HG03139 (cell line): ENCODE results near the gene DEK.
"Not testable (repeated sequence)": the region's sequence is repeated elsewhere in the genome, so short reads cannot be mapped to it uniquely, and the experiment has no call there.

Source experiments
- ATAC-seq: cut with Tn5 transposase; IDR thresholded peaks from one replicate; pipeline ENCODE4 v1.9.1; 2021; ENCODE audit not compliant: unreplicated experiment

DEK gene

DNA sequence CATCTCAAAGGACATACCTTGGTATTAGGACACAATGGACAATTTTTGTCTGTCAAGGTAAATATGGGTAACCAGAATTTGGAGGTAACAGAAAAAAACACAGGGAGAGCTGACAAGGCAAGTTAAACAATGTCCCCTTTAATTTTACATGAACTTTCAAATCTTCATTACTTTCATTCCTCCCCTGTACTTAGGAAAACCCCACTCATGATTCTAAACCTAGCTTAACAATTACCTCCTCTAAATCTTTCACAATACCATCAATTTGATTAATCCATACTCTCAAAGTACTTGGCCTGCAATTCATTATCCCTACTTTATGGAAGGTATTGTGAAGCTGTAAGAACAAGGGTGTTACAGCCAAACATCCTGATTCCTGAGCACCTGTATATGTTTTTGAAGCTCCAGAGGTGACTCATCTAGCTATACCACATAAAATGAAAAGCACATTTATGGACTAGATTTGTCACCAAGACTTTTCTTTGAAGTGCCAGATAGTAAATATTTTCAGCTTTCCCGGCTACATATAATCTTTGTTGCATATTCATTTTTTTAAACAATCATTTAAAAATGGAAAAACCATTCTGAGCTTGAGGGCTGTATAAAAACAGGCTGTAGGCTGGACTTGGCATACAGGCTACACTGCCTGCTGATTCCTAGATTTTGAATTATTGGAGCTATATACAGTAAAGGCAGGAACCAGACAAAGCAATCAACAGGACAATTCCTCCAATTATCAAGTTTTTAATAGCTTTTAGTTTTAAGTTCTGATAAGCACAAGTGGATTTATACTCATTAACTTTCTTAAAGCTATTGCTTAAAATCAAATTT is 22.9 kb downstream of the DEK start:
- no peak for ATAC-seq

DNA sequence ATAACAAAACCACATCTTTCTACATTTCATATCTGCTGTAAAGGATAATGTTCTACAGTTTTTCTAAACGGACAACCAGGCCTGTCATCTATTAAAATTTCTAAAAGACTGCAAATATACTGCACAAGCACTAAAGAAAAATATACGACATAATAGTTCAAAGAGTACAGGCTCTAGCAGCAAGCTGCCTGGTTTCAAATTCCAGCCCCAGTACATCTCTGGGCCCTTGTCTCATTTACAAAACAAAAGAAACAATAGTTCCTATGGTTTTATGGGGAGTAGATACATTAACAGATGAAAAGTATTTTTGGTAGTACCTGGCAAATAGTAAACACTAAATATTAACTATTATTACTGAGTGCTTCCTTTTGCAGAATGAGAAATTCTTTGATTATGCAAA is 24.1 kb downstream of the DEK start:
- no peak for ATAC-seq

DNA sequence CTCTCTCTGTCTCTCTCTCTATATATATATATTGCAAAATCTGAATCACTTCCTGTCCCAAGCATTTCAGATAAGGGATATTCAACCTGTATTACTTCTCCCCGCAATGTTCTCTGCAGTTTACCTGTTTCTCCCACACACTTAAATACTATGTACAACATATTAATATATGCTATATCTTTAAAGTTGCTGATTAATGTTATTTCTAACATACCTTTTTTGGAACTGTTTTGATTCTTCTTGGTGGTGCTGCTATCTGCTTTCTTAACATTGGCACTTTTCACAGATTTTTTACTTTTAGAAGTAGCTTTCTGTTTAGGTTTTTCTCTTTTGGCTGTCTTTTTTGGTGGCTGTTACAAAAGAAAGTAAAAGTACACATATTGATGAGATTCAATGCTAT is 27.2 kb downstream of the DEK start:
- ATAC-seq, result no peak

DNA sequence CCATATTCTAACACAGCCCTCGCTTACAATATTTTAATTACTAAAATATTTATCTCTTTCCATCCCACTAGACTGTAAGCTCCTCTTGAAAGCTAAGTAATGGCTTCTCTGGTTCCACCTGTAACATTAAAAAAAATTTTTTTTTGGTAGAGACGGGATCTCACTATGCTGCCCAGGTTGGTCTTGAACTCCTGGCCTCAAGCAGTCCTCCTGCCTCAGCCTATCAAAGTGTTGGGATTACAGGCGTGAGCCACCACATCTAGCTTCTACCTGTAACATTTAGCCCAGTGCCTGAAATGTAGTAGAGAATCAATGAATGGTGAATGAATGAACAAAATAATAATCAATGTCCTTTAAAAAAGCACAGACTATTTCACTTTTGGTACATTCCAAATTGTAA is 28.8 kb downstream of the DEK start:
- ATAC-seq, result no peak

DNA sequence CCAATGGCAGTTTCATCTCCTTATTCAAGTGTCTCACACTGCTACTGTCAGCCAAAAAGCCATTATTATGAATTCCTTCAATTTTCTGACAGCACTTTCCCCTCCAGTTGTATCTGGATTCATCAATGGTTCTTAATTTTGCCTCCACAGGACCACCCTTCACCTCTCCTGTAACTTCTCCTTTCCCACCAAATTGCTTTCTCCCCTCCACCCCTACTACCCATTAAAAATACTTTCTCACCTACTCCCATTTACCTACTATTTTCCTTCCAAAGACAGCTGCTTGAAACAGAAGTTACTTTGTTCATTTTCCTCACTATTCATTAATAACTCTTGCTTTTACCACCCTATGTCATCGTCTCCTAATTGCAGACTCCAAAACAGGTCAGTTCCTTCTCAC is 29.8 kb downstream of the DEK start:
- no peak for ATAC-seq

DNA sequence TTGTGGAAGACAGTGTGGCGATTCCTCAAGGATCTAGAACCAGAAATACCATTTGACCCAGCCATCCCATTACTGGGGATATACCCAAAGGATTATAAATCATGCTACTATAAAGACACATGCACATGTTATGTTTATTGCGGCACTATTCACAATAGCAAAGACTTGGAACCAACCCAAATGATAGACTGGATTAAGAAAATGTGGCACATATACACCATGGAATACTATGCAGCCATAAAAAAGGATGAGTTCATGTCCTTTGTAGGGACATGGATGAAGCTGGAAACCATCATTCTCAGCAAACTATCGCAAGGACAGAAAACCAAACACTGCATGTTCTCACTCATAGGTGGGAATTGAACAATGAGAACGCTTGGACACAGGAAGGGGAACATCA is 30.6 kb downstream of the DEK start:
- not testable (repeated sequence) for ATAC-seq

DNA sequence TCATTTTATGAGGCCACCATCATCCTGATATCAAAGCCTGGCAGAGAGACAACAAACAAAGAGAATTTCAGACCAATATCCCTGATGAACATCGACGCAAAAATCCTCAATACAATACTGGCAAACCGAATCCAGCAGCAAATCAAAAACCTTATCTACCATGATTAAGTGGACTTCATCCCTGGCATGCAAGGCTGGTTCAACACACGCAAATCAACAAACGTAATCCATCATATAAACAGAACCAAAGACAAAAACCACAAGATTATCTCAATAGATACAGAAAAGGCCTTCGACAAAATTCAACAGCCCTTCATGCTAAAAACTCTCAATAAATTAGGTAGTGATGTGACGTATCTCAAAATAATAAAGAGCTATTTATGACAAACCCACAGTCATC is 32.5 kb downstream of the DEK start:
- ATAC-seq, result not testable (repeated sequence)

DNA sequence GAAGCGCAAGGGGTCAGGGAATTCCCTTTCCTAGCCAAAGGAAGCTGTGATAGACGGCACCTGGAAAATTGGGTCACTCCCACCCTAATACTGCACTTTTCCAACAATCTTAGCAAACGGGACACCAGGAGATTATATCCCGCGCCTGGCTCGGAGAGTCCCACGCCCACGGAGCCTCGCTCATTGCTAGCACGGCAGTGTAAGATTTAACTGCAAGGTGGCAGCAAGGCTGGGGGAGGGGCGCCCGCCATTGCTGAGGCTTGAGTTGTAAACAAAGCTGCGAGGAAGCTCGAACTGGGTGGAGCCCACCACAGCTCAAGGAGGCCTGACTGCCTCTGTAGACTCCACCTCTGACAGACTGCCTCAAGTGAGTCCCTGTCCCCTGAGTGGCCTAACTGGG is 35.7 kb downstream of the DEK start:
- ATAC-seq, result not testable (repeated sequence)

DNA sequence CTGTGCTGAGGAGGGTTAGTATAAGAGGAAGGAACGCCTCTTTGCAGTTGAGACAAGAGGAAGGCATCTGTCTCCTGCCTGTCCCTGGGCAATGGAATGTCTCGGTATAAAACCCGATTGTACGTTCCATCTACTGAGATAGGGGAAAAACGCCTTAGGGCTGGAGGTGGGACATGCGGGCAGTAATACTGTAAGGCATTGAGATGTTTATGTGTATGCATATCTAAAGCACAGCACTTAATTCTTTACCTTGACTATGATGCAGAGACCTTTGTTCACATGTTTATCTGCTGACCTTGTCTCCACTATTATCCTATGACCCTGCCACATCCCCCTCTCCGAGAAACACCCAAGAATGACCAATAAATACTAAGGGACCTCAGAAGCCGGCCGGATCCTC is 37.2 kb downstream of the DEK start:
- not testable (repeated sequence) for ATAC-seq

DNA sequence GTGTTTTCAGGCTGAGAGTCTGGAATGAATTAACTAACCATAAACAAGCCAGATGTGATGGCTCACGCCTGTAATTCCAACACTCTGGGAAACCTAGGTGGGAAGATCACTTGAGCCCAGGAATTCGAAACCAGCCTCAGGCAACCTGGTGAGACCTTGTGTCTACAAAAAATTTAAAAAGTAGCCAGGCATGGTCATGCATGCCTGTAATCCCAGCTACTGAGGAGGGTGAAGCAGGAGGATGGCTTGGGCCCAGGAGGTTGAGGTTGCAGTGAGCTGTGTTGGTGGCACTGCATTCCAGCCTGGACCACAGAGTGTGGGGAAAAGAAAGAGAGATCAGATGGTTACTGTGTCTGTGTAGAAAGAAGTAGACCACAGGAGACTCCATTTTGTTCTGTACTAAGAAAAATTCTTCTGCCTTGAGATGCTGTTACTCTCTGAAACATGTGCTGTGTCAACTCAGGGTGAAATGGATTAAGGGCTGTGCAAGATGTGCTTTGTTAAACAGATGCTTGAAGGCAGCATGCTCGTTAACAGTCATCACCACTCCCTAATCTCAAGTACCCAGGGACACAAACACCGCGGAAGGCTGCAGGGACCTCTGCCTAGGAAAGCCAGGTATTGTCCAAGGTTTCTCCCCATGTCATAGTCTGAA is 37.8 kb downstream of the DEK start:
- not testable (repeated sequence) for ATAC-seq

DNA sequence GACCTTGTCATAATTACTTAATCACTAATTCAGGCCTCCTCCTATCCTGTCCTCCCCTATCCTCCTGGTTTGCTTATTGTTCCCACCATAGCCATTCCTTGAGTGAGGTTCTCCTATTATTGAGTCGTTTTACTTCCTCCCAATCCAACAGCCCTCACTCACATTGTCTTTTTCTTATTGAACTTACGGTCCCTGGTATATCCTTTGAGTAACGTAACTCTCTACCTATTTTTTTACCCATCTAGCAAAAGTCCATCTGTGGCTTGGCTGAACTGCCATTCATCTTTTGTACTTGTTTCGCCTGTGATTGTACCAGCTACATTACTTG is 43.1 kb downstream of the DEK start:
- no peak for ATAC-seq

DNA sequence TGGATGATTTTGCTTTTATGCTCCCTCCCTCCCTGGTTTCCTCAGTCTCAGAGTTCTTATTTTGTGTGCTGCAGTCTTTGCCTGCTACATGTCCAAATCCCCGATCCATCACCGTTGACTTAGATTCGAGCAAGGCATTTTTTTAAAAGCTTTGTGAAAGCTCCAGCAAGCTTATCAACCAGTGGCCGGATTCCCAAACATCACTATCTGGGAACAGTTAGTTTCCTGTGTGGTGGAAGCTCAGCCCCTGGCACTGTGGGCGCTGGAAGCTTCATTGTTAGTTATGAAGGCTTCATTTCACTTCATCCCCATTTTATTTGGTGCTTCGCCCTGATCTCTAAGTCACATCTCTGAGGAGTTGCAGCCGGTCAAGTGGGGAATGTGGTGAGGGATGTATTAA is 44.7 kb downstream of the DEK start:
- ATAC-seq, result no peak

DNA sequence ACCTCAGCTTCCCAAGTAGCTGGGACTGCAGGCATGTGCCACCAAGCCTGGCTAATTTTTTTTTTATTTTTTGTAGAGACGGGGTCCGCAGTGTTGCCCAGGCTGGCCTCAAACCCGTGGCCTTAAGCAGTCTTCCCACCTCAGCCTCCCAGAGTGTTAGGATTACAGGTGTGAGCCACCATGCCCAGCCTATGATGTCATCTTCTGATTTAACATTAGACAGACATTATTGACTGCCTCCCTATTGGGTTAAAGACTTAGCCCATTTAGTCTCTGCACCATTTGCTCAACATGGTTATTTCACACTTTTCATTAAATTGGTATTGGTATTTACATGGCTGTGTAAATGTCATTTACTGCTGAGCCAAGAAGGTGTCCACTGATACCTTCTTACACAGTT is 46.1 kb downstream of the DEK start:
- no peak for ATAC-seq

DNA sequence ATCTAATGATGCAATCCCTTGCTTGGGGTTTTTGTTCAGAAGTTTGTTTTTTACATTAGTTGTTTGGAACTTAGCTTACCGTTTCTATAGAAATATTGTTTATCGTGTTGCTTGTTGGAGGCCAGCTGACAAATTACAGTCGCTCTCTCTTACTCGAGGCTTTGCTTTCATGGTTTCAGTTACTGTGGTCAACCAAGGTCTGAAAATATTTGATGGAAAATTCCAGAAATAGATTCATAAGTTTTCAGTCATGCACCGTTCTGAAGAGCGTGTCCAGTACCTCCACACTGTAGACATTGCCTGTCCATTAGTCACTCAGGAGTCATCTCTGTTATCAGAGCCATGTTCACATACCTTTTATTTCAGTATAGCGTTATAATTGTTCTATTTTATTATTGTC is 47.9 kb downstream of the DEK start:
- ATAC-seq, result no peak

DNA sequence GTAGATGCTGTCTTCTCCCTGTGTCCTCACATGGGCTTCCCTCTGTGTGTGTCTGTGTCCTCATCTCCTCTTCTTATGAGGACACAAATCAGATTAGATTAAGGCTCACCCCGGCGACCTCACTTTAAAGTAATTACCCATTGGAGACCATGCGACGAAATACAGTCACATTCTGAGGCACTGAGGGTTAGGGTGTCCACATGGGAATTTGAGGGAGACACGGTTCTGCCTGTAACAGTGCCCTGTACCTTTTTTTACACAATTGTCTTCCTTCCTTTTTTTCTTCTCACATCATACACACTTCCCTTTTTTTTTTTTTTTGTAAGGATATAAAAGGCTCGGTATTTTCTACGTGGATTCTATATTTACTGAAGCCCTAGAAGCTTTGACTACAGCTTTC is 48.9 kb downstream of the DEK start:
- no peak for ATAC-seq

DNA sequence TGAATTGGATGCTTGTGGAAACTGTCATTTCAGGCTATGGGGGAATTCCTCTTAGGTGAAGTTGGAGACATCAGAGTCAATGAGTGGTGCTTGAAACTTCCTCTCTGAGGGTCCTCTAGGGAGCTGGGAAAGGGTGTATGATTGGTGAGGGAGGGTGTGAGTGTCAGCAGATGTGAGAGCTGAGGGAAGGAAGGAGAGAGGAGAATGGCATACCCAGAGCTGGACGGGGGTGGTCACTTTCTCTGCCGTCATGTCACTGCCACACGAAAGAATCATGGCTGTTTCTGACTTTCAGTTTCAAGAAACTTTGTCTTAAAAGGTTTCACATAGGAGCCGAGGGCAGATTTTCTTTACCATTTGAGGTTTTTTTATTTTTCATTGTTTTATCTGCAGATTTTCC is 50.3 kb downstream of the DEK start:
- ATAC-seq, result no peak

DNA sequence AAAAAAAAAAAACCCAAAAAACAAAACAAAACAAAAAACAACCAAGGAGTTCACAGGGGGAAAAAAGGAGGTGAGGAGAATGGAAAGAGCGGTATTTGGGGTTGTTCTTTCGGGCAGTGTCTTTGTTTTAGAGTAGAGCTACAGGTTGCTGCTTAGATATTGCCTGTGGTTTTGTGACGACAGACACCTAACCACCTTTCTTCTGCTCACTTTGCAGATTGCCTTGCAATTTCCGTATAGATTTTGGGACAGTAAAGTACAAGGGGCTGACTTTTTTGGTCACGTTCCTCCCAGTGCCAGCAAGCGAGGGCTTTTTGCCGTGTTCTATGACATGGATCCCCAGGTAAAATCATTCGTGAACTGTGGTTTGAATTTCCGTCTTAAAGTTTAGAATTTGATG is 50.9 kb downstream of the DEK start:
- ATAC-seq, result no peak

DNA sequence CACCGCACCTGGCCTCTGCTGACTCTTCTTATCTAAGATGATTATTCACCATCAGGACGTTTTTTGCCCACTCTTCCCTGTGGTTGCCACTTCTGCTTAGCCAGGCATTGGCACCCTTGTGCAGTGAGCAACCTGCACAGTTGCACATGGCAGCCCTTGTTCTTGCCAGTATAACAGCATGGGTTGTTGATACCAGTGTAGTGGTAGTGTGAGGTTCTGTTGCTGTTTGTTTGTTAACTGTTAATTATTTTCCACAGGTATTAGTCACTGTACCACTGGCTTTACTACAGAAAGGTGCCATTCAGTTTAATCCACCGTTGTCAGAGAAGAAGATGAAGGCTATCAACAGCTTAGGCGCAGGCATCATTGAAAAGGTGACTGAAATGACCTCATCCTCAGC is 52.1 kb downstream of the DEK start:
- ATAC-seq, result no peak

DNA sequence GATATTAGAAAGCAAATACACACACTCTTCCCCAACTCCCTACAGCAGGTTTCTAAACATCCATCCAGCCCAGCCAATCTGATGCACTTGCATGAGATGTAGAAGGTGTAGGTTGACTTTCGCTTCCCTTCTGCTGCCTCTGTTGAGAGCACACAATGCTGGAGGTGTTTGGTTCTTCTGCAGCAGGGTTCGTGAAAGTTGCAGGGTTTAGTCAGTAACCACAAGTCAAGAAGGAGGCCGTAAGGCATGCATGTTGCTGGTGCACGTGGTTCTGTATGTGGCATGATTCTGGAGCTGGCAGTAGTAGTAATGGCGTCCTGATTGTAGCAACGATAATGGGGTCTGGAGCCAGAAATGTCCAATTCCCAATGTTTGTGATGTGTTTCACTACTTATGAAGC is 53.0 kb downstream of the DEK start:
- ATAC-seq, result peak; percentile 90

DNA sequence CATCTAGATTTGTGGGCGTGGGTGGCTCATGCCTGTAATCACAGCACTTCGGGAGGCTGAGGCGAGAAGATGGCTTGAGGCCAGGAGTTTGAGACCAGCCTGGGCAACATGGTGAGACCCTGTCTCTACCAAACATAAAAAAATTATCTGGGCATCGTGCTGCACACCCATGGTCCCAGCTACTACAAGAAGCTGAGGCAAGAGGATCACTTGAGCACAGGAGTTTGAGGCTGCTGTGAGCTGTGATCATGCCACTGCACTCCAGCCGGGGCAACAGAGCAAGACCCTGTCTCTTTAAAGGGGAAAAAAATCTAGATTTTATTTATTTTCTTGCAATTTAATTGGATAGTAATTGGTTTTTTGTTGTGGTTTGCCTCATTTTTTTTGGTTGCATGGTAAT is 53.6 kb downstream of the DEK start:
- ATAC-seq, result no peak

DNA sequence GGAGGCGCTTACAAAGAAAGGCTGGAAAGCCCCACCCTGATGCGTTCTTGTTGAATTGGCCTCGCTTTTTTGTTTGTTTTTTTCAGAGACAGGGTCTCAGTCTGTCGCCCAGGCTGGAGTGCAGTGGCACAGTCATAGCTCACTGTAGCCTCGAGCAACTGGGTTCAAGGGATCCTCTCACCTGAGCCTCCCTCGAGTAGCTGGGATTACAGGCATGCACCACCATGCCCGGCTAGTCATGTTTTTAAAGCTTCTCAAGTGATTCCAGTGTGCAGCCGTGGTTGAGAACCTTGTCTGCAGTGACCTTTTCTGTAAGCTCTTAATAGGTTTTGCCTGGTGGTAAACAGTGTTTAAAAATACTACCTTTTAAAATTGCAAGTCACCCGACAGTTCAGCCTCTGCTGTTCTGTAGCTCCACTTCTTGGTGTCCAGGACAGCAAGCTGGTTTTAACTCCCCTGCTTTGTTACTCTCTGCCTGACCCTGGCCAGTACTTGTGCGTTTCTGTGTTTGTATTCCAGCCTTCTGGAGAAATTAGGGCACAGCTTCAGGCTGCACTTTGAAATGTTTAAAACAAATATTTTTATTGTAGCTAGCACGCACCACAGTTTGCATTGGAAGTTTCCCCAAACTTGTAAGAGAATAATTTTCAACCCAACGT is 54.7 kb downstream of the DEK start:
- no peak for ATAC-seq

DNA sequence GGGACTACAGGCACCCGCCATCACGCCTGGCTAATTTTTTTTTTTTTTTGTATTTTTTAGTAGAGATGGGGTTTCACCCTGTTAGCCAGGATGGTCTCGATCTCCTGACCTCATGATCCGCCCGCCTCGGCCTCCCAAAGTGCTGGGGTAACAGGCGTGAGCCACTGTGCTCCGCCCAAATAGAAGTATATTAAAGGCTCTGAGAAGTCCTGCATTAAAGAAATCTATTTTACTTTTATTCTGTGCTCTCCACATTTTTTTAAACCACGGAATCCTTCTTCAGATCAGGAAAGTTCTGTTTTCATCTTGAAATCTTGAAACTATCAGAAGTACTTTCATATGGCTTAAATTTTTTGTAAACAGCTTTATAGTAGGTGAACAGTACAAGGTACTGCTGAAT is 55.6 kb downstream of the DEK start:
- not testable (repeated sequence) for ATAC-seq
